HCT116 (cell line): Measurements from ENCODE around the gene FBXL14. TPM values are rescaled to one million over a fixed set of nuclear protein-coding genes. Genes with fewer than 3 reads are reported as not detected.
A peak's percentile ranks its signal among the peaks of the same experiment; 100 is the strongest.

Source experiments
- ATAC-seq: fragments of 200-7000 bp; cut with Tn5 transposase; 2 replicates; pipeline ENCODE4 v1.9.1; 2020; ENCODE audit warnings: mild to moderate bottlenecking, moderate library complexity
- BruUV-seq: library from RNA; stranded (reverse); fragments of 400-500 nt; replicated peaks from 2 replicates; lab custom pipeline; 2021; lab: Mats Ljungman, UMichigan
- CTCF ChIA-PET: fragments of 300-600 bp; sonication (Branson Sonifier 250); formaldehyde crosslinking; loops from one replicate; lab custom pipeline; 2021; ENCODE audit warnings: antibody characterized with exemption; lab: Charles Lee
- POLR2A ChIA-PET: fragments of 300-600, 350-600 bp; sonication (Branson Sonifier 250); formaldehyde crosslinking; loops from one replicate; lab custom pipeline; 2021; ENCODE audit warnings: antibody characterized with exemption; lab: Charles Lee
- RAD21 ChIA-PET, 2 experiments: fragments of 300-600 bp; sonication (Branson Sonifier 250); formaldehyde crosslinking; loops; one replicate each; lab custom pipeline; 2023; ENCODE audit warnings: low total read pairs in 2 of 2; ENCODE audit not compliant: uncharacterized antibody in 2 of 2, unreplicated experiment in 2 of 2, low non-redundant PET in 1 of 2; lab: Charles Lee
- DNase-seq: peaks from one replicate; pipeline ENCODE4 v3.0.0-alpha.2; 2010; ENCODE audit warnings: low read depth, low spot score
- H2AFZ ChIP-seq: fragments of 200-600 bp; shearing (Covaris generic), sonication (generic); 2 replicates; pipeline ENCODE4 v1.6.1; 2017; ENCODE audit warnings: low read depth, mixed run types, mixed read lengths, antibody characterized with exemption, low read length; ENCODE audit not compliant: poor library complexity, severe bottlenecking
- H3K27ac ChIP-seq: 2 replicates; pipeline ENCODE4 v1.5.1; 2012; ENCODE audit warnings: low read depth, low read length
- H3K27me3 ChIP-seq: fragments of 200-600 bp; sonication (generic); 2 replicates; pipeline ENCODE4 v1.6.1; 2016; ENCODE audit warnings: mixed run types, low read length, mixed read lengths; ENCODE audit not compliant: insufficient read depth
- H3K36me3 ChIP-seq, 2 experiments: fragments of 200-500 bp in 1 of 2; fragments of 200-600 bp in 1 of 2; sonication (Bioruptor generic) in 1 of 2; sonication (generic) in 1 of 2; 2 replicates each; pipeline versions ENCODE4 v1.5.1 to v1.6.1; 2014 to 2016; ENCODE audit warnings: low read length in 2 of 2, inconsistent platforms in 1 of 2, mixed read lengths in 1 of 2, mixed run types in 1 of 2; ENCODE audit not compliant: insufficient read depth in 2 of 2, control insufficient read depth in 1 of 2
- H3K4me1 ChIP-seq, 2 experiments: fragments of 200-600 bp in 1 of 2; sonication (generic) in 1 of 2; 2 replicates each; pipeline versions ENCODE4 v1.5.1 to v1.6.1; 2012 to 2017; ENCODE audit warnings: low read length in 2 of 2, inconsistent platforms in 1 of 2, mild to moderate bottlenecking in 1 of 2, mixed read lengths in 1 of 2, mixed run types in 1 of 2, moderate library complexity in 1 of 2; ENCODE audit not compliant: insufficient read depth in 2 of 2, control insufficient read depth in 1 of 2
- H3K4me2 ChIP-seq: fragments of 200-600 bp; sonication (generic); 2 replicates; pipeline ENCODE4 v1.6.1; 2017; ENCODE audit warnings: mixed run types, low read length, mixed read lengths
- H3K4me3 ChIP-seq, 2 experiments: fragments of 200-600 bp in 1 of 2; sonication (generic) in 1 of 2; replicated peaks in 1 of 2; 2 replicates each; pipeline ENCODE4 v1.5.1; 2011 to 2016; ENCODE audit warnings: low read length in 2 of 2, control low read depth in 1 of 2, low read depth in 1 of 2, mild to moderate bottlenecking in 1 of 2, mixed read lengths in 1 of 2, mixed run types in 1 of 2
- H3K79me2 ChIP-seq: fragments of 200-600 bp; sonication (generic); 2 replicates; pipeline ENCODE4 v1.6.1; 2017; ENCODE audit warnings: mild to moderate bottlenecking, mixed run types, low read length, moderate library complexity, mixed read lengths; ENCODE audit not compliant: insufficient read depth
- H3K9ac ChIP-seq: fragments of 200-600 bp; sonication (generic); 2 replicates; pipeline ENCODE4 v1.6.1; 2016; ENCODE audit warnings: low read length, mixed read lengths
- H3K9me2 ChIP-seq: fragments of 200-600 bp; sonication (generic), shearing (Covaris generic); 2 replicates; pipeline ENCODE4 v1.6.1; 2017; ENCODE audit warnings: mixed run types, mild to moderate bottlenecking, moderate library complexity; ENCODE audit not compliant: insufficient read depth
- H3K9me3 ChIP-seq, 2 experiments: fragments of 200-500 bp in 1 of 2; fragments of 200-600 bp in 1 of 2; sonication (Bioruptor generic) in 1 of 2; sonication (generic) in 1 of 2; 2 replicates each; pipeline ENCODE4 v1.6.1; 2014 to 2017; ENCODE audit warnings: low read length in 2 of 2, mixed read lengths in 2 of 2, inconsistent platforms in 1 of 2, low read depth in 1 of 2, mild to moderate bottlenecking in 1 of 2, mixed run types in 1 of 2, moderate library complexity in 1 of 2; ENCODE audit not compliant: control insufficient read depth in 1 of 2, insufficient read depth in 1 of 2
- H4K20me1 ChIP-seq: fragments of 200-600 bp; sonication (generic), shearing (Covaris generic); 2 replicates; pipeline ENCODE4 v1.6.1; 2017; ENCODE audit warnings: mixed run types, mild to moderate bottlenecking, moderate library complexity; ENCODE audit not compliant: insufficient read depth
- CEBPB ChIP-seq: IDR thresholded peaks from 2 replicates; pipeline ENCODE4 v1.6.1; 2012; ENCODE audit warnings: low read depth
- POLR2AphosphoS5 ChIP-seq: IDR thresholded peaks from 2 replicates; pipeline ENCODE4 v1.6.1; 2011; ENCODE audit warnings: mild to moderate bottlenecking, low read depth, low read length, moderate library complexity
- YY1 ChIP-seq: IDR thresholded peaks from 2 replicates; pipeline ENCODE4 v1.6.1; 2011; ENCODE audit warnings: low read length, low read depth, moderate library complexity, mild to moderate bottlenecking; ENCODE audit not compliant: insufficient replicate concordance; ENCODE audit errors: extremely low read depth
- intact Hi-C: fragments of 100-400 bp; cut with micrococcal nuclease; formaldehyde crosslinking; loops from 2 replicates; pipeline ENCODE4 v1.10.0; 2022
- total RNA-seq: library from RNA; stranded (reverse); gene quantifications from one replicate; pipeline ENCODE4 v1.2.1, GENCODE V29; 2021; ENCODE audit not compliant: unreplicated experiment
- TF ChIP-seq, protein P1 (sequence below): IDR thresholded peaks from 2 replicates; pipeline ENCODE4 v1.6.1; 2012

Gene FBXL14
- total RNA-seq, 1 experiment from 2014 or later = 19.0 TPM

DNA sequence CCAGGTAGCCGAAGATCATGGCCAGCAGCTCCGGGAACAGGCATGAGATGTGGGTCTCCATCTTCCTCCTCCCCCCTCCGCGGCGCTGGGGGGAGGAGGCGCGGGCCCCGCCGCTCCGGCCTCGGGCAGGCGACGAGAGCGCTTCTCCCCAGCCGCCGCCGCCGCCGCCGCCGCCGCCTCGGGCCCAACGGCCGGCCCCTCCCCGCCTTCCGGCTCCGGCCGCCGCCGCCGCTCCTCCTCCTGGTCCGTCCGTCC is 448 bp downstream of the FBXL14 start:
- DNase-seq = no peak
- H3K79me2 ChIP-seq = peaks cover 44% of the 10 kb centered on the region
- no peaks in the 10 kb centered on the region for H4K20me1 ChIP-seq
- no peaks in the 10 kb centered on the region for H3K36me3 ChIP-seq
- intact Hi-C loops = no loop called here
- H3K4me3 ChIP-seq = peak overlapping the region; percentile 60 to 79
- POLR2A ChIA-PET = no interaction called here
- H3K4me2 ChIP-seq = peak overlapping the region; percentile 92
- H2AFZ ChIP-seq = no peak overlapping the region
- H3K9me2 ChIP-seq = no peaks in the 10 kb centered on the region
- peaks cover 25 to 33% of the 10 kb centered on the region in 2 experiments for H3K4me1 ChIP-seq
- BruUV-seq = no TSS peak
- TF ChIP-seq POLR2AphosphoS5 (peak; percentile 48; the same call in 1 of the 2 replicates), YY1 (no peak)
- TF ChIP-seq, all 23 proteins: peak for 1
- CTCF ChIA-PET = interaction anchor here (1.5 kb wide), 1 partner anchor 12 kb away, joined by 3 read pairs; no protein-coding TSS in a partner anchor
- ATAC-seq = no peak
- Histone ChIP-seq H3K9ac (peak overlapping the region; percentile 65), H3K27me3 (no peaks in the 10 kb centered on the region), H3K9me3 (no peaks in the 10 kb centered on the region), H3K27ac (peak overlapping the region; percentile 98)
- RAD21 ChIA-PET = no interaction called here

DNA sequence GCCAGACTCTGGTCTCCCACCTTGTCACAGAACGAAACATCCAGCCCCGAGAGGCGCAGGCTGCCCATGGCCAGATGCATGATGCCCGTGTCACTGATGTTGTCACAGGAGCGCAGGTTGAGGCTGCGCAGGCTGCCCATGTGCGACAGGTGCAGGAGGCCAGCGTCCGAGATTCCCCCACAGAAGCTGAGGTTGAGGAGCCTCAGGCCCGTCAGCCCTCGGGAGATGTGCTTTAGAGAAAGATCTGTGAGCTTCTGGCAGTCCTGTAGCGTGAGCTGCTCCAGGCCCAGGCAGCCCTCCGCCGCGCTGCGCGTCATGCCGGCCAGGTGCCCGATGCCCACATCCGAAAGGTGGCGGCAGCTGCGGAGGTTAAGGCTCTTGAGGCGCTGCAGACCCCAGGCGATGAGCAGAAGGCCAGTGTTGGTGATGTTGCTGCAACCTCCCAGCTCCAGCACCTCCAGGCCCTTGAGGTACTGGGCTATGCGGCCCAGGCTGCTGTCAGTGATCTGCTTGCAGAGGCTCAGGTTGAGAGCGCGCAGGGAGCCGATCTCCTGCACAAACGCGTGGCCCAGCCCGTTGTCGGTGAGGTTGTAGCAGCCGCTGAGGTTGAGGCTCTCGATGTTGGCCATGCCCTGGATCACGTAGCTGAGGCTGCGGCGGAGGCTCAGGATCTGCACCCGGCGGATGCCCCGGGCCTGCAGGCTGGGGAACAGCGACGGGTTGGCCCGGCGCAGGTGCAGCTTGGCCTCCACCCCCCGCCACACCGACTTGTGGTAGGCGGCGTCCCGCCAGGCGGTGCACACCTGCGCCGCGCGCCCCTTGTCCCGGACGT is 991 bp downstream of the FBXL14 start:
- Histone ChIP-seq H3K36me3 (no peaks in the 10 kb centered on the region), H3K27ac (peak overlapping the region; percentile 98), H3K9ac (peak overlapping the region; percentile 65), H3K79me2 (peaks cover 44% of the 10 kb centered on the region), H3K4me1 (peaks cover 25 to 33% of the 10 kb centered on the region in 2 experiments), H3K4me2 (peak overlapping the region; percentile 92), H3K4me3 (peak overlapping the region; percentile 60 to 79), H3K9me2 (no peaks in the 10 kb centered on the region), H3K9me3 (no peaks in the 10 kb centered on the region), H3K27me3 (no peaks in the 10 kb centered on the region), H4K20me1 (no peaks in the 10 kb centered on the region), H2AFZ (no peak overlapping the region)
- ChIA-PET POLR2A (no interaction called here), CTCF (interaction anchor here (1.5 to 1.6 kb wide), 2 partner anchors 10 to 13 kb away, joined by 3 to 4 read pairs; no protein-coding TSS in a partner anchor), RAD21 (no interaction called here)
- DNase-seq = no peak
- BruUV-seq = no TSS peak
- intact Hi-C loops = no loop called here
- no peak for TF ChIP-seq CEBPB
- TF ChIP-seq, protein P1, sequence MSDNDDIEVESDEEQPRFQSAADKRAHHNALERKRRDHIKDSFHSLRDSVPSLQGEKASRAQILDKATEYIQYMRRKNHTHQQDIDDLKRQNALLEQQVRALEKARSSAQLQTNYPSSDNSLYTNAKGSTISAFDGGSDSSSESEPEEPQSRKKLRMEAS = peak; percentile 58; the same call in 1 of the 2 replicates
- ATAC-seq = peak; percentile 47
